ENCODE data around the gene TNNI2.

DNA sequence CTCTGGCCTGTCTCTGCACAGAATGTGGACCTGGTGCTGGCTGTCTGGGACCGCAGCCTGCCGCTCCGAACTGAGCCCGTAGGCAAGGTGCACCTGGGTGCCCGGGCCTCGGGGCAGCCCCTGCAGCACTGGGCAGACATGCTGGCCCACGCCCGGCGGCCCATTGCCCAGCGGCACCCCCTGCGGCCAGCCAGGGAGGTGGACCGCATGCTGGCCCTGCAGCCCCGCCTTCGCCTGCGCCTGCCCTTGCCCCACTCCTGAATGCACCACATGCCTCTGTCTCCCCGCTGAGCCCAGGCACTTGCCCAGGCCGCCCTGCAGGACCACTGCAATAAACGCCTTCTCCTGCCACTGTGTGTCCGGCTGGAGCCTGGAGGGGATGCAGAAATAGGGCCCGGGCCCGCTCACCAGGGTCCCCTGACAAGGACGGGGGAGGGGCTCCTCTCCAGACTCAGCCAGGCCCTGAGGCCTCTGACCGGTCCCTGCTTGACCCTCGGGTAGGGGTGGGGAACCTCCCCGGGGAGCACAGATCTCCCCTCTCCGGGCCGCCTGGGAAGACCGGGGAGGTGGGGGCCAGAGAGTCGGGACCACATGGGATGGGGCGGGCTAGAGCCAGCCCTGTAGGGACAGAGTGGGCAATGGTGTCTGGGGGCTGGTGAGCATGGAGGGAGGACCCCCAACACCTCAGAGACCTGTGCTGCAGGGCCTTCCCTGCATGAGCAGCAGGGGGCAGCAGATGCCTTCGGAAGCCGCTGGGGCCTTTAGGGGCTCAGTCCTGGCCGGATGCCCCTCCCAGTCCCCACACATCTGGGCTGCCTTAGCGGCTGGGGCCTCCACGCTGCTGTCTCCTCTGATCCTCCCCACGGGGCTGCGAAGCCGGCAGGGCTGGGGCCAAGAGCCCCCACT is 1.4 kb upstream of the TNNI2 start:
- no peak for TF ChIP-seq POLR2AphosphoS5 (IDR thresholded peaks at IDR 0.05; ENCODE audit: low read depth, low read length)
- no peak for TF ChIP-seq REST (IDR thresholded peaks at IDR 0.05; ENCODE audit: insufficient read depth in 1 of 2, low read depth in 2 of 2, low read length in 2 of 2)
- no peak for TF ChIP-seq SIN3A (IDR thresholded peaks at IDR 0.05; ENCODE audit: borderline replicate concordance, insufficient read depth, low read length)
- no peak for TF ChIP-seq FOXP2 (optimal IDR thresholded peaks at IDR 0.05; ENCODE audit: borderline replicate concordance, extremely low read depth, extremely low read length, insufficient read depth)
- no peak for TF ChIP-seq TAF1 (IDR thresholded peaks at IDR 0.05; ENCODE audit: borderline replicate concordance, insufficient read depth, low read length)

Measured in PFSK-1 (cell line).